OCI-LY7 (cell line): ENCODE measurements around the gene SRP68. TPM values are rescaled to one million over a fixed set of nuclear protein-coding genes. Genes with fewer than 3 reads are reported as not detected.

Source experiments
- BruUV-seq: library from RNA; stranded (reverse); fragments of 400-500 nt; replicated peaks from 2 replicates; lab custom pipeline; 2021; lab: Mats Ljungman, UMichigan
- CTCF ChIA-PET: fragments of 300-600 bp; sonication (Branson Sonifier 250); formaldehyde crosslinking; loops from one replicate; lab custom pipeline; 2022; ENCODE audit warnings: antibody characterized with exemption; ENCODE audit not compliant: unreplicated experiment; lab: Charles Lee
- POLR2A ChIA-PET: fragments of 300-600 bp; sonication (Branson Sonifier 250); formaldehyde crosslinking; loops from one replicate; lab custom pipeline; 2022; ENCODE audit warnings: antibody characterized with exemption; lab: Charles Lee
- DNase-seq: peaks from one replicate; pipeline ENCODE4 v3.0.0-alpha.2; 2015; ENCODE audit warnings: low spot score
- H2AFZ ChIP-seq: fragments of 200-600 bp; sonication (generic), shearing (Covaris generic); 2 replicates; pipeline ENCODE4 v1.6.1; 2014; ENCODE audit warnings: mild to moderate bottlenecking, antibody characterized with exemption, low read length, moderate library complexity
- H3K27ac ChIP-seq: fragments of 200-600 bp; sonication (generic); 2 replicates; pipeline ENCODE4 v1.5.1; 2014; ENCODE audit warnings: mixed run types, low read depth, mild to moderate bottlenecking, moderate library complexity, low read length, inconsistent platforms; ENCODE audit not compliant: poor library complexity, severe bottlenecking
- H3K36me3 ChIP-seq: fragments of 200-600 bp; sonication (generic); 2 replicates; pipeline ENCODE4 v1.6.1; 2014; ENCODE audit warnings: mild to moderate bottlenecking, antibody characterized with exemption, low read length, moderate library complexity, mixed read lengths; ENCODE audit not compliant: insufficient read depth
- H3K4me1 ChIP-seq: fragments of 200-600 bp; sonication (generic); 2 replicates; pipeline ENCODE4 v1.5.1; 2014; ENCODE audit warnings: mild to moderate bottlenecking, low read length; ENCODE audit not compliant: insufficient read depth, poor library complexity, severe bottlenecking
- H3K4me2 ChIP-seq: fragments of 200-600 bp; sonication (generic); 2 replicates; pipeline ENCODE4 v1.6.1; 2014; ENCODE audit warnings: mild to moderate bottlenecking, low read length
- H3K4me3 ChIP-seq: fragments of 200-600 bp; sonication (generic); 2 replicates; pipeline ENCODE4 v1.5.1; 2014; ENCODE audit warnings: mild to moderate bottlenecking, low read depth, low read length; ENCODE audit not compliant: poor library complexity, severe bottlenecking
- H3K79me2 ChIP-seq: fragments of 200-600 bp; sonication (generic); 2 replicates; pipeline ENCODE4 v1.6.1; 2016; ENCODE audit warnings: low read depth, mild to moderate bottlenecking, low read length, moderate library complexity, mixed read lengths; ENCODE audit not compliant: insufficient read depth
- H3K9me2 ChIP-seq: fragments of 200-600 bp; sonication (generic); 2 replicates; pipeline ENCODE4 v1.6.1; 2016; ENCODE audit warnings: mild to moderate bottlenecking, low read length, mixed read lengths; ENCODE audit not compliant: insufficient read depth
- H3K9me3 ChIP-seq: fragments of 200-600 bp; sonication (generic); 2 replicates; pipeline ENCODE4 v1.6.1; 2014; ENCODE audit warnings: mild to moderate bottlenecking, mixed run types, low read length, mixed read lengths
- H4K20me1 ChIP-seq: fragments of 200-600 bp; sonication (generic); 2 replicates; pipeline ENCODE4 v1.6.1; 2014; ENCODE audit warnings: mild to moderate bottlenecking, antibody characterized with exemption, low read length, moderate library complexity, mixed read lengths; ENCODE audit not compliant: insufficient read depth
- EZH2phosphoT487 ChIP-seq: fragments of 200-600 bp; sonication (generic); IDR thresholded peaks from 2 replicates; pipeline ENCODE4 v1.6.1; 2018; ENCODE audit warnings: low read depth, borderline replicate concordance, mild to moderate bottlenecking, mixed run types, antibody characterized with exemption, low read length, moderate library complexity, mixed read lengths
- intact Hi-C: fragments of 100-400 bp; cut with micrococcal nuclease; formaldehyde crosslinking; loops from one replicate; pipeline ENCODE4 v1.10.0; 2022; ENCODE audit not compliant: unreplicated experiment
- total RNA-seq, 2 experiments: library from RNA; depleted of rRNA in 1 of 2; stranded (reverse); fragments of >200 nt in 1 of 2; shearing (Covaris generic) in 1 of 2; gene quantifications; 2 replicates each; pipeline ENCODE4 v1.2.3, GENCODE V29; 2014 to 2022
- TF ChIP-seq, protein P1 (sequence below): fragments of 200-600 bp; sonication (generic); conservative IDR thresholded peaks from 2 replicates; pipeline ENCODE4 v1.5.1; 2014; ENCODE audit warnings: mild to moderate bottlenecking, antibody characterized with exemption, low read length, moderate library complexity, mixed read lengths

Gene SRP68
- total RNA-seq, 2 experiments from 2014 or later, result 54.0 to 200 TPM

DNA sequence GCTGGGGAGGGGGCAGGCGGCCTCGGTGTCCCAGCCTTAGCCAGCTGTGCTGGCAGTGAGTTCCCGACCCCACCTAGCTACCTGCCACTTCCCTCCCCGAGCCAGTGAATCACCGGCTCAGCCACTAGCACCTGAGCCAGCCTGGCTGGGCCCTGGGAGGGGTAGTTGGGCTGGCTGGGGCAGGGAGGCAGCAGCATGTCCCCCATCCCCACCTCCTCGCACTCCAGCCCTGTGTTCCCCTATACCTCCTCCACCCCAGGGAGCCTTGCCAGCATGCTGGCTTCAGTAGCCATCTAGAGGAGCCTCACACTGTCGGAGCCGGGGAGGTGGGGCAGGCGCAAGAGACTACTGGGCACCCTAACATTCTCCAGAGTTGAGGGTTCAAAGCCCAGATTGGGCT lies 48.0 kb downstream of the SRP68 start:
- Histone ChIP-seq H3K4me2 (no peak overlapping the region), H3K36me3 (no peaks in the 10 kb centered on the region), H3K79me2 (no peaks in the 10 kb centered on the region), H2AFZ (no peak overlapping the region), H3K9me3 (no peaks in the 10 kb centered on the region), H3K9me2 (no peaks in the 10 kb centered on the region), H3K4me3 (no peak overlapping the region), H3K4me1 (peaks cover 38% of the 10 kb centered on the region), H3K27ac (no peak overlapping the region), H4K20me1 (no peaks in the 10 kb centered on the region)
- DNase-seq, result no peak
- ChIA-PET POLR2A (no interaction called here), CTCF (interaction anchor here (0.7 kb wide), 1 partner anchor 360 kb away, joined by 3 read pairs; the partner anchor contains the start of gene SPHK1)
- no TSS peak for BruUV-seq
- no peak for TF ChIP-seq EZH2phosphoT487
- TF ChIP-seq, protein P1, sequence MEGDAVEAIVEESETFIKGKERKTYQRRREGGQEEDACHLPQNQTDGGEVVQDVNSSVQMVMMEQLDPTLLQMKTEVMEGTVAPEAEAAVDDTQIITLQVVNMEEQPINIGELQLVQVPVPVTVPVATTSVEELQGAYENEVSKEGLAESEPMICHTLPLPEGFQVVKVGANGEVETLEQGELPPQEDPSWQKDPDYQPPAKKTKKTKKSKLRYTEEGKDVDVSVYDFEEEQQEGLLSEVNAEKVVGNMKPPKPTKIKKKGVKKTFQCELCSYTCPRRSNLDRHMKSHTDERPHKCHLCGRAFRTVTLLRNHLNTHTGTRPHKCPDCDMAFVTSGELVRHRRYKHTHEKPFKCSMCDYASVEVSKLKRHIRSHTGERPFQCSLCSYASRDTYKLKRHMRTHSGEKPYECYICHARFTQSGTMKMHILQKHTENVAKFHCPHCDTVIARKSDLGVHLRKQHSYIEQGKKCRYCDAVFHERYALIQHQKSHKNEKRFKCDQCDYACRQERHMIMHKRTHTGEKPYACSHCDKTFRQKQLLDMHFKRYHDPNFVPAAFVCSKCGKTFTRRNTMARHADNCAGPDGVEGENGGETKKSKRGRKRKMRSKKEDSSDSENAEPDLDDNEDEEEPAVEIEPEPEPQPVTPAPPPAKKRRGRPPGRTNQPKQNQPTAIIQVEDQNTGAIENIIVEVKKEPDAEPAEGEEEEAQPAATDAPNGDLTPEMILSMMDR, result no peak
- intact Hi-C loops, result no loop called here

DNA sequence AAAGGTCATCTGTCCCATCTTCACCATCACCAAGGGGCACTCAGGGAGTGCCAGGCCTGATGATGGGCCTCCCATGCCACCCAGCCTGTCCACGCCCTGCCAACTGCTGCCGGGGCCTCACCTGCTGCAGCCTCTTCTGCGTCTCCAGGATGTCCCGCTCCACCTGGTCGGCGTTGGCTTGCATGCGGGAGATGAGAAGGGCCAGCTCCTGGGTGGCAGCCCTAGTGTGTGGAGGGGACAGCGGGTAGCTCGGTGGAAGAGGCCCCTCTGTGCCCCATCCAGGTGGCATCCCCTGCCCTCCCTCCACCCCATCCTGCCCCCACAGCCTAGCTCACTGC lies 48.4 kb downstream of the SRP68 start:
- Histone ChIP-seq H3K79me2 (no peaks in the 10 kb centered on the region), H3K27ac (no peak overlapping the region), H3K9me3 (no peaks in the 10 kb centered on the region), H3K9me2 (no peaks in the 10 kb centered on the region), H3K4me3 (no peak overlapping the region), H3K4me1 (peaks cover 37% of the 10 kb centered on the region), H4K20me1 (no peaks in the 10 kb centered on the region), H3K4me2 (no peak overlapping the region), H3K36me3 (no peaks in the 10 kb centered on the region), H2AFZ (no peak overlapping the region)
- BruUV-seq, result no TSS peak
- TF ChIP-seq EZH2phosphoT487, result no peak
- TF ChIP-seq, protein P1, result no peak
- ChIA-PET CTCF (interaction anchor here (0.7 kb wide), 1 partner anchor 361 kb away, joined by 3 read pairs; the partner anchor contains the start of gene SPHK1), POLR2A (no interaction called here)
- intact Hi-C loops, result no loop called here
- no peak for DNase-seq

DNA sequence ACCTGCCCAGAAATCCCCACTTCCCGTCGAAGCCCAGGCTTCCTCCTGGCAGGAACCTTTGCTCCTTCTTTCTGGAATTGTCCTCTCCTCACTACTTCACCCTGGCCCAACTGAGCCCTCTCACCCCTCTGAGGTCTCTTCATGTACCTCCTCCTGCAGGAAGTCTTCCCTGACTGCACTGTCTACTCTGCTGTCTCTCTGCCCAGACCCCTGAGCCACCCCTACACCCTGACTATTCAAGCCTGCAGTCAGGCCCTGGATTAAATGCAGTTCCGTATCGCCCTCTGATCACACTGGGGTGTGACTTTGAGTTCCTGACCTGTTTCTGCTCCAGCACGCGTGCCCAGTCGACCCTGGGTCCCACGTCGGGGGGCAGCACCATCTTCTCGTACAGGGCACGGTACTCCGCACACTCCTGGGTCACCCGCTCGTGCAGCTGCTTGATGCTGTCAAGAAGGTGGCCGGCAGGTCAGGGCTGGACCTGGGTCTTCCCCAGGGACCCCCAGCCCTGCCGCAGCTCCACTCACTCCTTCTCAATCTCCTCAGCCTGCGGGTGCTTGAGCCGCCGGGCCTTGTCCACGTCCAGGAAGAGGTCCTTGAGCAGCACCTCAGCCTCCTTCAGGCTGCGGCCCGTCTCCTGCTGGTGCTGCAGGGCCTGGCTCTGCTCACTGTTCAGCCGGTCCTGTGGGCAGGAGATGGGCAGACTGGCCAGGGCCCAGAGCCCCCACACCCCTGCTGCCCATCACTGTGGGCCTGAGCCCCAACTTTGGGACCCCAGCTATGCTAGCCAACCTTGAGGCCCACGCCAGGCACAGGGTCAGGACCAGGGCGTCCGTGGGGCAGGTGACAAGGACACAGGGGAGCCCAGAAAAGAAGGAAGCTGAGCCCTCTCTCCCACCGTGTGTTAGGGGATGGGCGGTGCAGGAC lies 49.1 kb downstream of the SRP68 start:
- intact Hi-C loops, result no loop called here
- Histone ChIP-seq H2AFZ (no peak overlapping the region), H3K79me2 (no peaks in the 10 kb centered on the region), H3K36me3 (no peaks in the 10 kb centered on the region), H3K4me1 (peaks cover 31% of the 10 kb centered on the region), H3K27ac (no peak overlapping the region), H3K4me2 (no peak overlapping the region), H3K9me3 (no peaks in the 10 kb centered on the region), H3K4me3 (no peak overlapping the region), H3K9me2 (no peaks in the 10 kb centered on the region), H4K20me1 (no peaks in the 10 kb centered on the region)
- no peak for DNase-seq
- TF ChIP-seq, protein P1, result no peak
- no peak for TF ChIP-seq EZH2phosphoT487
- ChIA-PET POLR2A (no interaction called here), CTCF (no interaction called here)
- no TSS peak for BruUV-seq
